Activated T-helper 17 cell treated with anti-CD3 and anti-CD28 coated beads, Interleukin-2, amount 50 U/mL, for 72 hours (primary cell): ENCODE measurements around the gene GPR149. TPM values are rescaled to one million over a fixed set of nuclear protein-coding genes. Genes with fewer than 3 reads are reported as not detected.
A peak's percentile ranks its signal among the peaks of the same experiment; 100 is the strongest.

Source experiments
- ATAC-seq: fragments of 150-1000 bp; cut with Tn5 transposase; replicated peaks from 2 replicates; pipeline ENCODE4 v1.10.0; 2021; ENCODE audit warnings: mild to moderate bottlenecking, moderate library complexity
- H3K27ac Mint-ChIP-seq: one replicate; pipeline ENCODE4 v1.8.0; 2022; ENCODE audit warnings: mixed read lengths
- H3K27me3 Mint-ChIP-seq: one replicate; pipeline ENCODE4 v1.8.0; 2022; ENCODE audit warnings: mixed read lengths
- H3K36me3 Mint-ChIP-seq: one replicate; pipeline ENCODE4 v1.8.0; 2022; ENCODE audit warnings: low read depth, mild to moderate bottlenecking, mixed read lengths
- H3K4me1 Mint-ChIP-seq: one replicate; pipeline ENCODE4 v1.8.0; 2022; ENCODE audit warnings: mixed read lengths
- H3K4me3 Mint-ChIP-seq: one replicate; pipeline ENCODE4 v1.8.0; 2022; ENCODE audit warnings: mild to moderate bottlenecking, mixed read lengths
- H3K9me3 Mint-ChIP-seq: one replicate; pipeline ENCODE4 v1.8.0; 2022; ENCODE audit warnings: mixed read lengths
- total RNA-seq, 2 donors: library from RNA; stranded (reverse); gene quantifications; one replicate each; pipeline ENCODE4 v1.2.3, GENCODE V29; 2022

Gene GPR149
- total RNA-seq, 2 donors from 2014 or later: not detected

DNA sequence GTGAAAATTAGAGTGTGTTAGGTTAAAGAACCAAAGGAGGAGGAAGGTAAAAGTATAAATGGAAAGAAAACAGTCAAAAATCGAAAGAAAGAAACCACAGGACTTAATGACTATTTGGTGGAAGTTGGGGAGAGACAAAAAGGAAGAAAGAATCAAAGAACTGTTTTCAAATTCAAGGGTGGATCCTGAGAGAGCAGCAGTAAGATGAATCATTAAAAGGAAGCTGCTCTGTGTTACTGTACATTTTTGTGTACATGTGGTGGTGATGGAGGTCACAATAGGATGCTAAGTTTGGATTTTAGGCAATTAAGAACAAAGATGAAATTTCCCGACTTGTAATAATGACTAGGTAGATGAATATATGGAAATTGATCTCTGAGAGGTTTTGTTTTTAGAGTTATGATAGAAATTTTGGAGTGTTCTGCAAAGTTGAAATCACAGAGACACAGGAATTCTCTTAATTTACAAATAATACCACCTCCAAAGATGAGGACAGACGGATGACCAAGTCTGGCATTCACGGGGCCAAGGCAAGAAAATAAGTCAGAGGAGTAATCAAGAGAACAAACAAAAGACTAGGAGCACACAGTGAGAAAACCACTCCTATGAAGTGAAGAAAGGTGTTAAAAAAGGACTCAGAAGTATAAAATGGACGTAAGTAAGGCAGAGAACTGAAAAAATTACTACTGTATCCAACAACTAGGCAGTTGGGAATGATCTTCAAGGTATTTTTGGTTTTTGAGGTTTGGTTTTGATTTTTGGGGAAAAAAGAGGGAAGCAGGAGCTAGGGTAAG is 112.8 kb downstream of the GPR149 start:
- Mint-ChIP-seq H3K27me3 (no peaks in the 10 kb centered on the region), H3K4me3 (no peak overlapping the region), H3K27ac (peak overlapping the region; percentile 86), H3K9me3 (no peaks in the 10 kb centered on the region), H3K4me1 (peaks cover 29% of the 10 kb centered on the region), H3K36me3 (peaks cover 5% of the 10 kb centered on the region)
- ATAC-seq: peak; percentile 84

DNA sequence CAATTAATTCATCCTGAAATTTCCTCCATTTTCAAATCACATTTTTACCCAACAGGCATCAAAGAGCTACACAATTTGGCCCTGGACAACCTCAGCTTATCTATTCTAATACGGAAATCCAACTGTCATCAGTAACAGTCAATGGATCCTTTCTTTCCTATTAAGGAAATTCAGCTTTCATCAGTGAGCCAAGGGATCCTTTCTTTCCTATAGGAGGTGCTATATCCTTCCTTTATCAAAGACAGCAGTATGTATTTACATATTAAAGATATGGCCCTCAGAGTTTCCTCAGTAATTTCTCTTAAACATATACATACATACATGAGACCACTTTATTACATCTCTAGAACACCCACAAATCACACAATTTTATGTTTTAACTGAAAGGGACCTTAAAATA is 115.8 kb downstream of the GPR149 start:
- no peak for ATAC-seq
- peaks cover 19% of the 10 kb centered on the region for H3K4me1 Mint-ChIP-seq
- H3K27ac Mint-ChIP-seq: no peak overlapping the region
- H3K36me3 Mint-ChIP-seq: peaks cover 31% of the 10 kb centered on the region
- H3K4me3 Mint-ChIP-seq: no peak overlapping the region
- H3K9me3 Mint-ChIP-seq: no peaks in the 10 kb centered on the region
- H3K27me3 Mint-ChIP-seq: no peaks in the 10 kb centered on the region

DNA sequence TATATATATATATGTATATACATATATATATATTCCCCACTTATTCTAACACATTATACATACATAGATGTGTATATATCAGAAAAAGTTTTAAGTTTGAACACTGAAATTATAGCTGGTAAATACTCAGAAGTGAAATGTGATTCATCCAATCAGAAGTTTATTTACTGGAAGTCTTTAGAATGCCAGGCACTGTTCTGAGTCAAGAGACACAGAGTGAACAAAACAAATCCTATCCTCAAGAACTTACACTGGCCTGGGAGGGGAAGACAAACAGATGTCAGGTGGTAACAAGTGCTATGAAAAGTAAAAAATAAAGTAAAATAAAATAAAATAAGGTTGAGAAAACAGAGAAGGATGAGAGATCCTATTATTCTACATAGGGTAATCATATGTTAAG is 119.2 kb downstream of the GPR149 start:
- no peaks in the 10 kb centered on the region for H3K27me3 Mint-ChIP-seq
- no peak overlapping the region for H3K27ac Mint-ChIP-seq
- peak; percentile 67 for ATAC-seq
- H3K9me3 Mint-ChIP-seq: no peaks in the 10 kb centered on the region
- H3K4me3 Mint-ChIP-seq: no peak overlapping the region
- peaks cover 64% of the 10 kb centered on the region for H3K36me3 Mint-ChIP-seq
- H3K4me1 Mint-ChIP-seq: peaks cover 11% of the 10 kb centered on the region

DNA sequence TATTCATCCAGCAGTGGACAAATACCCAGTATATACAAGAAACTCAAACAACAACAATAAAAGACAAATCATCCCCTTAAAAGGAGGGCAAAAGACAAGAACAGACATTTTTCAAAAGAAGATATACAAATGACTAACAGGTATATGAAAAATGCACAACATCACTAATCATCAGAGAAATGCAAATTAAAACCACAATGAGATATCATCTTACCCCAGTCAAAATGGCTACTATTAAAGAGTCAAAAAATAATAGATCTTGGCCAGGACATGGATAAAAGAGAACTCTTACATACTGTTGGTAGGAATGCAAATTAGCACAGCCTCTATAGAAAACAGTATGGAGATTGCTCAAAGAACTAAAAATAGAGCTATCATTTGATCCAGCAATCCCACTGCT is 122.6 kb downstream of the GPR149 start:
- peaks cover 95% of the 10 kb centered on the region for H3K36me3 Mint-ChIP-seq
- peaks cover 11% of the 10 kb centered on the region for H3K4me1 Mint-ChIP-seq
- H3K27me3 Mint-ChIP-seq: no peaks in the 10 kb centered on the region
- peak overlapping the region; percentile 68 for H3K27ac Mint-ChIP-seq
- H3K9me3 Mint-ChIP-seq: no peaks in the 10 kb centered on the region
- no peak overlapping the region for H3K4me3 Mint-ChIP-seq
- peak; percentile 47 for ATAC-seq

DNA sequence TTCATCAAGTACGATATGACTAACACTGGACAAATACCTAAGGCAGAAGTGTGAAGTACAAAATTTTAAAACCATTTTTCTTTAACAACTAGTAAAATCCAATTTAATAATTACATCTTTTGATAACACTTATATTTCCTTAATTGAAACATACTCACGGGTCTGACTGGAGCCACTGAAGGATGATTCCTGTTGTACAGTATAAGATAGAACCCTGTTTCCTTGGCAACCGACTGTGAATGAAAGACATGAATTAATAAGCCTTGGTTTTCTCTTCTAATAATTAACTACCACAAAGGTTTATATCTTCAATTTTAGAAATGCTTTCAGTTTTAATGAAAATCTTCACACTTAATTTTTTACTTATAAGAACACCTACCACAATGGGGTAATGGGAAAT is 125.1 kb downstream of the GPR149 start:
- peaks cover 99% of the 10 kb centered on the region for H3K36me3 Mint-ChIP-seq
- H3K9me3 Mint-ChIP-seq: no peaks in the 10 kb centered on the region
- peaks cover 11% of the 10 kb centered on the region for H3K4me1 Mint-ChIP-seq
- peak overlapping the region; percentile 20 for H3K27ac Mint-ChIP-seq
- no peak for ATAC-seq
- no peak overlapping the region for H3K4me3 Mint-ChIP-seq
- H3K27me3 Mint-ChIP-seq: no peaks in the 10 kb centered on the region

DNA sequence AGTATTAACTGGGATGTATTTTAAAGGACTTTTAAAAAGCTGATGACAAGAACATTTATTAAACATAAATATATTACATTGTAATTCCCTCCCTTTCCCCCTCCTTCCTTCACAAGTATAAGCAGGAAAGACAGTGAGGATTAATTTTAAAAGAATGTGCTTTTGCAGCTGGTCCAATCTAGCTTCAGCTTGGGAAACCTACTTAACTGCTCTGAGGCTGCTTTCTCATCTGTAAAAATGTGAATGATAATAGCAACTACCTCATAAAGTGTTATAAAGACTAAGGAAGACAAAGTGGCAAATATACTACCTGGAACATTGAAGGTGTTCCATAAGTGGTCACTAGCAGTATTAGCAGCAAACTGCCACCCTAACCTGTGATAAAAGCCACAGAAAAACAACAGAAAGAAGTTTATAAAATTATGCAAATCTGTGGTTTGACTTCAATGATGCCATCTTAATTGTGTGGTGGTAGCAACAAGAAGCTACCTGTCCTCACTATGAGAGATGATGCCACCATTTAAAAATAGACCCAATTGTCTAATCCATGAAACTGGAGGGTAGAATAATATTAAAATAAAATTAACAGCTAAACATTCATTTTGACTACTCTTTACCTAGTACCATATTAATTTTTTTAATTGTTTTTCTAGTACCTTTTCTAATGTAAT is 125.7 kb downstream of the GPR149 start:
- Mint-ChIP-seq H3K36me3 (peaks cover 99% of the 10 kb centered on the region), H3K27me3 (no peaks in the 10 kb centered on the region), H3K4me3 (no peak overlapping the region), H3K4me1 (peaks cover 11% of the 10 kb centered on the region), H3K9me3 (no peaks in the 10 kb centered on the region), H3K27ac (no peak overlapping the region)
- ATAC-seq: no peak

DNA sequence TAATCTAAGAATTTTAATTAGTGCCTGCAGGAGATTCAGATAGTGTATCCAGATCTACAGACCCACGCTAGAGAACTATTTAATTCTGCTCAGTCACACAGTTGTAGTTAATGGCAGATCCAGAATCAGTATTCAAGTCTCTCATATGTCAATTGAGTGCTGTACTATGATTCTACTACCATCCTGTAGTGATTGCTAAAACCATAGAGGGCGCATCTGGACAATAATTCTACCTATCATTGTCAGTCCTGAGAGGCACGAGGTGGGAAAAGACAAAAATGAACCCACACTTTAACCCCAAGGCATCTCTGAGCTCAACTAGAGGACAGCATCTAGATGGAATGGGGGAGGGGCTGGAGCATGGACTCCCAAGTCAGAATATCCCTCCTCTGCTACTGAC is 128.4 kb downstream of the GPR149 start:
- ATAC-seq: no peak
- peaks cover 95% of the 10 kb centered on the region for H3K36me3 Mint-ChIP-seq
- no peaks in the 10 kb centered on the region for H3K4me1 Mint-ChIP-seq
- no peaks in the 10 kb centered on the region for H3K9me3 Mint-ChIP-seq
- no peak overlapping the region for H3K4me3 Mint-ChIP-seq
- no peaks in the 10 kb centered on the region for H3K27me3 Mint-ChIP-seq
- H3K27ac Mint-ChIP-seq: peak overlapping the region; percentile 2

DNA sequence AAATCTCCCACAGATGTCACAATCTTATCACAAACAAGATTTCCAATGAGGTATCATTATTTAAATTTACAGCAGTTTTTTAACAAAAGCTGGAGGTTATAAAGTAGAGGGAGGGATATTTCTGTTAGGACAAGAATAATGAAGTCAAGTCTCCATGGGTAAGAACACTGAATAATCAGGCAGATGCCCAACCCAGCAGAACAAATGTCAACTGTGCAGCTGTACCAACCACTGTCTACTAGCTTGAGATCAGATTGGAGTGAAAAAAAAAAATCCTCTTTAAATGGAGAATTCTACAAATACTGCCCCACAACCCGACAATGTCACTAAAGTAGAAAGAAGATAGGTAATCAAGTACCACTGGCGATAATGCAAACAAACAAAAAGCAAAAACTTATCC is 136.0 kb downstream of the GPR149 start:
- no peak for ATAC-seq
- H3K9me3 Mint-ChIP-seq: no peaks in the 10 kb centered on the region
- H3K27ac Mint-ChIP-seq: no peak overlapping the region
- H3K36me3 Mint-ChIP-seq: peaks cover 96% of the 10 kb centered on the region
- no peaks in the 10 kb centered on the region for H3K27me3 Mint-ChIP-seq
- H3K4me1 Mint-ChIP-seq: no peaks in the 10 kb centered on the region
- H3K4me3 Mint-ChIP-seq: no peak overlapping the region

DNA sequence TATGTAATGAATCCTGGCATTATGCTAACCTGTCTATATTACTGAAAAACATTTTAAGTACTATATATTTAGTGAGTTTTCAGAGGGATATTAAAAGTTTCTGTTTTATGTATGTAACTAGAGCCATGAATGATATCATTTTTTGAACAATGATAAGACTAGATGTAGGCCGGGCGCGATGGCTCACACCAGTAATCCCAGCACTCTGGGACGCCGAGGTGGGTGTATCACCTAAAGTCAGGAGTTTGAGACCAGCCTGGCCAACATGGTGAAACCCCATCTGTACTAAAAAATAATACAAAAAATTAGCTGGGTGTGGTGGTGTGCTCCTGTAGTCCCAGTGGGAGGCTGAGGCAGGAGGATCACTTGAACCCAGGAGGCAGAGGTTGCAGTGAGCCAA is 139.8 kb downstream of the GPR149 start:
- no peaks in the 10 kb centered on the region for H3K27me3 Mint-ChIP-seq
- no peaks in the 10 kb centered on the region for H3K4me1 Mint-ChIP-seq
- H3K27ac Mint-ChIP-seq: no peak overlapping the region
- no peak overlapping the region for H3K4me3 Mint-ChIP-seq
- peaks cover 99% of the 10 kb centered on the region for H3K36me3 Mint-ChIP-seq
- H3K9me3 Mint-ChIP-seq: no peaks in the 10 kb centered on the region
- ATAC-seq: no peak

Other genes starting within 250 kb of the GPR149 start
- 10 to 100 TPM; 54.5 to 77.7 TPM for gene DHX36, start 105.7 kb downstream of the GPR149 start, total RNA-seq